ENCODE measurements around the gene WIZ.

Gene WIZ

DNA sequence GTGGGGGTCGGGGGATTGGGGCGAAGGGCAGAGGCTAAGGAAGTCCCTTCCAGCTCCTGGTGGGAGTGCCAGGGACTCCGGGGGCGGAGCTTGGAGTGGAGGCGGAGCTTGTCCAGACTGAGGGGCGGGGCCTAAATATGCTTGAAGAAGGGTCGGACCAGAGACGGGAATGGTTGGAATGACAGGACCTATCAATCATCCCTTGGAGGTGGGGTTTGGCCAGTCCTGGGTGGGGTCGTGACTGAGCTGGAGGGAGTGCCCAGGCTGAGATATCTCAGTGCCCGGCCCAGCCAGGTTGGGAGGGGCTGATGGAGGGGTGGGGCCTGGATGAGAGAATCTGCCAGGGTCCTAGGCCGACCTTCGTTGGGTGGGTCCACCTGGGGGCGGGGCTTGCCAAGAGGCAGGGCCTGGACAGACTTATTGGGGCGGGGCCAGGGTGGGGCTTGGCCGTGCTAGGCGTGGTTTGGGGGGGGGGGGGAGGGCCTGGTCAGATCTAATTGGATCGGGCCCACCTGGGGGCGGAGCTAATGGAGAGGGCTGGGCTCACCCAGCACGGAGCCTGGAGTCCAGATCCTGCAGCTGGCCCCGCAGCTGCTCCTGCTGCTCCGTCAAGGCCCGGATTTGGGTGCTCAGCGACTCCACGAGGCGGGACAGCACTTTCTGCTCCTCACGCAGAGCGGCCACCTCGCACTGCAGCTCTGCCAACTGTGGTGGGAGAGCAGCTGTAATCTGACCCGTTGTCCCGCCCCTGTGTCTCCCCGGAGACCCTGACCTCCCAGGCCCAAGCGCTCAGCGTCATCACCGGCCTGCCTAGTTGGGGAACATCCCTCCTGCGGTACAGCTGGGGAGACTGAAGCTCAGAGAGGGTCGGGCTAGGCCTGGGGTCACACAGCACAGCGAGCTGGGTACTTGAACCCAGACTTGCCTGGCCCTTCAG lies 2.6 kb upstream of the WIZ start:
- no peak for DNase-seq (ENCODE audit: low spot score)
- TF ChIP-seq, protein P1, sequence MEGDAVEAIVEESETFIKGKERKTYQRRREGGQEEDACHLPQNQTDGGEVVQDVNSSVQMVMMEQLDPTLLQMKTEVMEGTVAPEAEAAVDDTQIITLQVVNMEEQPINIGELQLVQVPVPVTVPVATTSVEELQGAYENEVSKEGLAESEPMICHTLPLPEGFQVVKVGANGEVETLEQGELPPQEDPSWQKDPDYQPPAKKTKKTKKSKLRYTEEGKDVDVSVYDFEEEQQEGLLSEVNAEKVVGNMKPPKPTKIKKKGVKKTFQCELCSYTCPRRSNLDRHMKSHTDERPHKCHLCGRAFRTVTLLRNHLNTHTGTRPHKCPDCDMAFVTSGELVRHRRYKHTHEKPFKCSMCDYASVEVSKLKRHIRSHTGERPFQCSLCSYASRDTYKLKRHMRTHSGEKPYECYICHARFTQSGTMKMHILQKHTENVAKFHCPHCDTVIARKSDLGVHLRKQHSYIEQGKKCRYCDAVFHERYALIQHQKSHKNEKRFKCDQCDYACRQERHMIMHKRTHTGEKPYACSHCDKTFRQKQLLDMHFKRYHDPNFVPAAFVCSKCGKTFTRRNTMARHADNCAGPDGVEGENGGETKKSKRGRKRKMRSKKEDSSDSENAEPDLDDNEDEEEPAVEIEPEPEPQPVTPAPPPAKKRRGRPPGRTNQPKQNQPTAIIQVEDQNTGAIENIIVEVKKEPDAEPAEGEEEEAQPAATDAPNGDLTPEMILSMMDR (IDR thresholded peaks at IDR 0.05; ENCODE audit: extremely low read depth, missing control alignments) = no peak

DNA sequence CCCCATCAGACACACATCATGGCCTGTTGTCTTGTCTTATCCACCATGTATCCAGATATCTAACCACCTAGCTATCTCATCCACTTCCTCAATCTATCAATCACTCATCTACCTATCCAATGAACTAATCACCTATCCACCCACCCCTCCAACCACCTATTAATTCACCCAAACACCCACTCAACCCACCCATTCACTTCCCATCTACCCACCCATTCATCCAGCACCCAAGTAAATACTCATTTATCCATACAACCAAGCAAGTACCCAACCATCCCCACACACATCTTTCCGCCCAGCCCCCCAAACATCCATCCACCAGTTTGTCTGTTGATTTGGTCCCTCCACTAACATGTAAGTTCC lies 753 bp upstream of the WIZ start:
- no peak for DNase-seq (ENCODE audit: low spot score)
- TF ChIP-seq, protein P1 (IDR thresholded peaks at IDR 0.05; ENCODE audit: extremely low read depth, missing control alignments) = no peak

DNA sequence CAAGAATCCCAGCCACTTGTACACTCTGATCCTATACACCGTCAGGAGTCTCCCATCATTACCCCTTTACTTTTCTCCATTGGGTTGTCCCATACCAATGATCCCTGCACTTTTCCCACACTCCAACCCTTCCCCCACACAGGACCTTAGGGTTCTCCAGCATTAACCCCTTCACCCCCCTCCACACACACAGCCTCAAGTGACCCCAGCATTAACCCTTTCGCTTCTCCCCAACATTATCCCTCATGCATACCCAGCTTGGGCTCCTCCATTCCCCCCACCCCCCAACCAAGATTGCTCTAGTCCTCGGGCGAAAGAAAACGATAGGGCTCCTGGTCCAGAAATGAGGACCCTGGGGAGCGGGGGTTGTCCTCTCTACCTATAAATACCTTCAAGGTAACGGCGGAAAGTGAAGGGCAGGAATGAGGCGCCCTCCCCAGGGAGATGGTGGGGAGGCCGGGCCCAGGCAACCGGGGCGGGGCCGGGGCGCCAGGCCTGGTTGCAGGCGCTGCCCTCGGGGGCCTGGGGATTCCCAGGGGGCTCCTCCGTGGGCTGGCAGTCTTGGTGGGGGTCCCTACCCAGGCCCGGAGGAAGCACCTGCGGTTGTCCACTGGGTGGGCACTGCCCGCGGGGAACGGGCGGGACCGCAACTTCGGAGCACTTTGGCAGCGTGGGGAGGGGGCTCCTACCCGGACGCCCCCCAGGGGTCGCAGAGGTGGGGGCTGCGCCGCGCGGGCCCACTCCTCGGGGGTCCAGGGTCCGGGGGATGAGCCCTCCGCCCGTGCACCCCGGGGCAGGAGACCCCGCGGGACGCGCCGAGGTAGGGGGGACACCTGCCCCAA lies 757 bp downstream of the WIZ start:
- peak; percentile 76 for DNase-seq (ENCODE audit: low spot score)

DNA sequence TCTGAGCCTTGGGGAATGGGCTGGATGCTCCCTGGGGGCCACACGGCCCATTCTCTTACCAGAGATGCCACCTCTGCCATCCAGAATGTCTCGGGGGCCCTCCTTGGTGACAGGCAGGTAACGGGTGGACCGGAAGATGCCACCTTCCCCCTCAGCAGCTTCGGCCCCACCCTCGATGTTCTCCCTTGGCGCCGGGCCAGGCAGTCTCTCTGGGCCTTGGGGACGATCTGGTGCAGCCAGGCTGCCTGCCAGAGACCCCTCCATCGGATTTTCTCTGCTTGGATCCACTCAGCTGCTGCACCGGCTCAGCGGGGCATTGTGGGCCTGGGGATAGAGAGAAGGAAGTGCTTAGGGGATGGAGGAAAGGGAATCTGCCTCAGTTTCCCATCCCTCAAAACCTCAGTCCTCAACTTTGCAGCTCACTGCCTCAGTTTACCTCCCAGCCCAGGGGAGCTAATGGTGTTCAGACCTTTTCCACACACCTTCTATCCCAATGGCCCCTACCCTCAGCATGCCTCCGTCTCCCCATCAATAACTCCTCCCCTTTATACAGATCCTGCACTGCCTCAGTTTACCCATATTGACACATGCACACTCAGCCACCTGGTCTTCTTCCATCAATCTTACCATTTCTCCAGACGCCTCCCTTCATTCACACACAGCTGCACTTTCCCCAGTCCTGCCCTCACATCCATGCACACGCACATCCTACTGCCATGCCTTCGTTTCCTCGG lies 1.5 kb downstream of the WIZ start:
- TF ChIP-seq, protein P1 (IDR thresholded peaks at IDR 0.05; ENCODE audit: extremely low read depth, missing control alignments) = no peak
- DNase-seq (ENCODE audit: low spot score) = no peak

More for the DNA sequence above, 757 bp downstream of the WIZ start:
- TF ChIP-seq, protein P1 (IDR thresholded peaks at IDR 0.05; ENCODE audit: extremely low read depth, missing control alignments) = no peak

DNA sequence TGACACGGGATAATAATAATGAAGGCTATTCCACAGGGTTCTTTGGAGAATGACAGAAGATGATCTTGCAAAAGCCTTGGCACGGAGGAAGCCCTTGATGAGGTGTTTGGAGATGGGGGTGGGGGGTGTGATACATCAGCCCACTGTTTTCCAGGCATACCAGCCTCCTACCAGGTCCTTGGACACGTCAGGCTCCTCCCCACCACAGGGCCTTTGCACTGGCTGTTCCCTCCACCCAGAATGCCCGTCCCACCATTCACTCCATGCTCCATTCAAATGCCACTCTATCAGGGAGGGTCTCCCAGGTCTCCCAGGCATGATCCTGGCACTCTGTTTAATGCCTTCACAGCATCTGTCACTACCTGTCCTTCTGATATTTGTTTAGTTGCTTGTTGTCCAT lies 2.7 kb downstream of the WIZ start:
- DNase-seq (ENCODE audit: low spot score) = no peak
- TF ChIP-seq, protein P1 (IDR thresholded peaks at IDR 0.05; ENCODE audit: extremely low read depth, missing control alignments) = no peak

DNA sequence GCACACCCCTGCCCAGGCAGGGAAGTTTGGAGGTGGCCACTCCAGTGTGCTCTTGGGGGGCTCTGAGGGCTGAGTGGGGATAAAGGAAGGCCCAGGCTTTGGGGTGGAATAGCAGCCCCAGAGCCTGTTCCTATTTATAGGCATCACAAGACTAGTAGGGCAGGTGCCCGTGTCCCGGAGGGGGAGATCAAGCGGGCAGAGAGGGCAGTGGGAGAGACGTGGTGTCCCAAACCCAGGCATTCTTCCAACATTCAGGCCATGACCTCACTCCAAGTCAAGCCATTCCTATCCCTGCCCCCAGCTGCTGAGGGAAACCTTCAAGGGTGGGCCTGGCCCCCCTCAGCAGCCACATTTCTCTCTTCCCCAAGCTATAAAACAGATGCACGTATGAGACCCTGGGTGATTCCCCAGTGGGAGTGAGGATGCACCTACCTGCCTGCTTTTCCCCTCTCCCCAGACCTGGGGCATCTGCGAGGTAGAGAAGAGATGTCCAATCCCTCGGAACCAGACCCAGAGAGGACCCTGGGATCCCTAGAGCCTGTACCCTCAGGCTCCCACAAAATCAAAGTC lies 3.9 kb downstream of the WIZ start:
- no peak for DNase-seq (ENCODE audit: low spot score)
- TF ChIP-seq, protein P1 (IDR thresholded peaks at IDR 0.05; ENCODE audit: extremely low read depth, missing control alignments) = no peak
